Tibial nerve (tissue), 4 donors: ENCODE results near the gene FAM124A. TPM values are rescaled to one million over a fixed set of nuclear protein-coding genes. Genes with fewer than 3 reads are reported as not detected.

Experiments used
- DNase-seq, 2 donors: peaks; one replicate each; pipeline ENCODE4 v3.0.0-alpha.2; 2019; ENCODE audit warnings: low spot score in 2 of 2
- H3K27ac ChIP-seq, 4 donors: fragments of 200-600 bp; sonication (generic) in 3 of 4; one replicate each; pipeline ENCODE4 v1.5.1; 2017 to 2019; ENCODE audit warnings: mild to moderate bottlenecking in 1 of 4
- H3K27me3 ChIP-seq, 2 donors: fragments of 200-600 bp; sonication (generic) in 1 of 2; one replicate each; pipeline versions ENCODE4 v1.5.1 to v1.6.0; 2017 to 2019
- H3K36me3 ChIP-seq, 3 donors: fragments of 200-600 bp; sonication (generic); one replicate each; pipeline ENCODE4 v1.5.1; 2018 to 2019
- H3K4me1 ChIP-seq, 4 donors: fragments of 200-600 bp; sonication (generic) in 3 of 4; one replicate each; pipeline ENCODE4 v1.5.1; 2017 to 2019
- H3K4me3 ChIP-seq, 4 donors: fragments of 200-600 bp; sonication (generic) in 3 of 4; one replicate each; pipeline ENCODE4 v1.5.1; 2017 to 2019; ENCODE audit warnings: mild to moderate bottlenecking in 1 of 4, moderate library complexity in 1 of 4
- H3K9me3 ChIP-seq, 4 donors: fragments of 200-600 bp; sonication (generic) in 3 of 4; one replicate each; pipeline ENCODE4 v1.5.1; 2017 to 2019
- EP300 ChIP-seq, 2 donors: sonication (generic); formaldehyde crosslinking; IDR thresholded peaks; one replicate each; pipeline ENCODE4 v1.6.1; 2017; ENCODE audit warnings: antibody characterized with exemption in 2 of 2, mild to moderate bottlenecking in 1 of 2
- POLR2A ChIP-seq, 2 donors: fragments of 450-650 bp; IDR thresholded peaks; one replicate each; pipeline ENCODE4 v1.6.1; 2017; ENCODE audit warnings: antibody characterized with exemption in 2 of 2, mild to moderate bottlenecking in 2 of 2, moderate library complexity in 2 of 2
- WGBS, 2 donors: methylation state at CpG; one replicate each; pipeline ENCODE4 v1.1.5; 2018; 5-methylcytosine and 5-hydroxymethylcytosine counted together
- total RNA-seq, 4 donors: library from RNA; depleted of rRNA; stranded (reverse); fragments of >200 nt; gene quantifications; one replicate each; pipeline ENCODE4 v1.1.0, GENCODE V29; 2016
- TF ChIP-seq, protein P1 (sequence below), 5 experiments: fragments of 200-600 bp in 3 of 5; fragments of 450-650 bp in 2 of 5; sonication (generic) in 3 of 5; IDR thresholded peaks; one replicate each; pipeline ENCODE4 v1.5.1; 2016 to 2019; ENCODE audit warnings: antibody characterized with exemption in 5 of 5, mild to moderate bottlenecking in 3 of 5, moderate library complexity in 2 of 5

FAM124A gene
- total RNA-seq, 4 donors from 2014 or later, result 12.8 to 30.9 (median 21.8) TPM

DNA sequence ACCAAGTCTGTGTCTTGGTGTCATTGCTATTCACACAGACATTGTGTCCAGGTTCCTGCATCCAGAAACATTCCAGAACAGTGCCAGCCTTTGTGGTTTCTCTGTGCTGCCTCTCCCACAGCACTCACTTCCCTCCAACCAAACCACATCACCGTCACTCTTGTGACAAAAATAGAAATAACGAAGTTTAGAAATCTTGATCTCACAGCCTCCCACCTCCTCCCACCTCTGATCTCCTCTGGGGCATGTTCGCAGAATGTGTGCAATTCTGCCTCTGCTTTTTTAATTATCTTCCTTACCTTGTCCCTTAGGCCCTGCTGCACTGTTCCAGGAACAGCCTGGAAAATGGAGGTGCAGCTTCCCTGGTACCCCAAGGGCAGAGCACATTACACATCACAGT is 108.6 kb downstream of the FAM124A start:
- DNase-seq, result no peak
- Histone ChIP-seq H3K4me1 (no peaks in the 10 kb centered on the region), H3K4me3 (no peak overlapping the region), H3K36me3 (no peaks in the 10 kb centered on the region), H3K27ac (no peak overlapping the region), H3K27me3 (no peaks in the 10 kb centered on the region), H3K9me3 (no peaks in the 10 kb centered on the region)
- TF ChIP-seq, protein P1, sequence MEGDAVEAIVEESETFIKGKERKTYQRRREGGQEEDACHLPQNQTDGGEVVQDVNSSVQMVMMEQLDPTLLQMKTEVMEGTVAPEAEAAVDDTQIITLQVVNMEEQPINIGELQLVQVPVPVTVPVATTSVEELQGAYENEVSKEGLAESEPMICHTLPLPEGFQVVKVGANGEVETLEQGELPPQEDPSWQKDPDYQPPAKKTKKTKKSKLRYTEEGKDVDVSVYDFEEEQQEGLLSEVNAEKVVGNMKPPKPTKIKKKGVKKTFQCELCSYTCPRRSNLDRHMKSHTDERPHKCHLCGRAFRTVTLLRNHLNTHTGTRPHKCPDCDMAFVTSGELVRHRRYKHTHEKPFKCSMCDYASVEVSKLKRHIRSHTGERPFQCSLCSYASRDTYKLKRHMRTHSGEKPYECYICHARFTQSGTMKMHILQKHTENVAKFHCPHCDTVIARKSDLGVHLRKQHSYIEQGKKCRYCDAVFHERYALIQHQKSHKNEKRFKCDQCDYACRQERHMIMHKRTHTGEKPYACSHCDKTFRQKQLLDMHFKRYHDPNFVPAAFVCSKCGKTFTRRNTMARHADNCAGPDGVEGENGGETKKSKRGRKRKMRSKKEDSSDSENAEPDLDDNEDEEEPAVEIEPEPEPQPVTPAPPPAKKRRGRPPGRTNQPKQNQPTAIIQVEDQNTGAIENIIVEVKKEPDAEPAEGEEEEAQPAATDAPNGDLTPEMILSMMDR (IDR thresholded peaks at IDR 0.05), result no peak
- no peak for TF ChIP-seq EP300 (IDR thresholded peaks at IDR 0.05)
- no peak for TF ChIP-seq POLR2A (IDR thresholded peaks at IDR 0.05)
- 55 to 56% methylated on average over 3 of the region's 3 CpGs for WGBS, 2 donors

DNA sequence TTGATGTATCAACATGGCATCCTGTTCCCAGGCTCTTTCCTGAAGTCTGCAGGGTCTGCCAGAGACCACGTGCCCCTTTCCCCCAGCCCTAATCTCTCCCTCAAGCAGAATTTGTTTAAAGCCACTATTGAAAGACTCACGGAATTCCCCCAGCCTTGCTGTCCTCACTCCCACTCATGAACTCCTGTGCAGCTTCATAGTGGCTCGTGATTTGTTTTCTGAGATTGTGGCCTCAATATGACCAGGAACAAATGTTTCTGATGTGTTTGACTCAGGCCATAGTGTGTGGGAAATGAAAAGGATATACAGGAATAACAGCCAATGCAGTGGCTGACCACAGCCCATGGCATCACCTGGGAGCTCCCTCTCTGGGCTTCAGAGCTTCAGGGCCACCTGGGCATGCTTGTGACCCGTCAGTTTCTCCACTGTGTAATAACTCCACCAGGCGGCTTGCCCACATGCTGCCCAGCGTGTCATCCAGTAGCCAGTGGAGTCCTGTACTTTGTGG is 109.2 kb downstream of the FAM124A start:
- H3K27me3 ChIP-seq, result no peaks in the 10 kb centered on the region
- DNase-seq, result no peak
- WGBS, 2 donors, result 61% methylated on average over 6 of the region's 6 CpGs
- TF ChIP-seq POLR2A (IDR thresholded peaks at IDR 0.05) (no peak), EP300 (IDR thresholded peaks at IDR 0.05) (no peak)
- TF ChIP-seq, protein P1 (IDR thresholded peaks at IDR 0.05), result no peak
- H3K9me3 ChIP-seq, result no peaks in the 10 kb centered on the region
- H3K36me3 ChIP-seq, result no peaks in the 10 kb centered on the region
- H3K4me1 ChIP-seq, result no peaks in the 10 kb centered on the region
- H3K4me3 ChIP-seq, result no peak overlapping the region
- H3K27ac ChIP-seq, result no peak overlapping the region

DNA sequence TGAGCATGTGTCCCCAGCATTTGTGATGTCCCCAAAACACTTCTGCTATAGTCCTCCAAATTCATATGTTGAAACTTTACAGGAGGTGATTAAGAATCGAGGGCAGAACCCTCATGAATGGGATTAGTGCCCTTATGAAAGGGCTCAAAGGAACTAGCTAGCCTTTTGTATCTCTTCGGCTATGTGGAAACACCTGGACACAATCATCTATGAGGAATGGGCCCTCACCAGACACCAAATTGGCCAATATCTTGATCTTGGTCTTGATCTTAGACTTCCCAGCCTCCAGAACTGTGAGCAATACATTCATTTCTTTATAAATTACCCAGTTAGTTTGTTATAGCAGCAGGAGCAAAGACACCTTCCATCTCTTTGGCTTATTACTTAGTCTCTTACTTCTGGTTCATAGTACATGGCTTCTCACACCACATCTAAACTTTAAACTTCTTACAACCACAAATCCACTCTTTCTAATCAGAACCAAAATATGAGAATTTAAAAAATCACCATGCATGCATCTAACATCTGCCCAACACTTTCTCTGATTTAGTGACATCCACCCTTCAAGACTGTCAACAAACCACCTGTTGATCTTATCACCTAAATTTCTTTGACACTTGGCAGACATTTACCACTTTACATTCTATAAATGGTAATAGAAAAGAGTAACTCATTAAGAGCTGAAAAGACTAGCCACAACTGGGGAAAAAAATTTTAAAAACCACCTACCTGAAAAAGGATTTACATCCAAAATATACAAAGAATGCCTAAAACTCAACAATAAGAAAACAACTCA is 110.6 kb downstream of the FAM124A start:
- WGBS, 2 donors, result 78 to 84% methylated on average over 2 of the region's 2 CpGs

DNA sequence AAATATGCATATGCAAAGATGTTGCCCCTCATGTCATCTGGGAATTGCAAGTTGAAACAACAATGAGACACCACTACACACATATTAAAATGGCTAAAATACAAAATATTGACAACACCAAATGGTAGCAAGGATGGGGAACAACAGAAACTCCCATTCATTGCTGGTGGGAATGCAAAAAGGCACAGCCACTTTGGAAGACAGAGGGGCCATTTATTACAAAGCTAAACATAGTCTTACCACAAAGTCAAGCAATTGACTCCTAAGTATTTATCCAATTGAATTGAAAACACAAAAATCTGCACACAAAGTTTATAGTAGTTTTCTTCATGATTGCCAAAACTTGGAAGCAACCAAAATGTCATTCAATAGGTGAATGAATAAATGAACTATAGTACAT is 111.2 kb downstream of the FAM124A start:
- Histone ChIP-seq H3K27me3 (no peaks in the 10 kb centered on the region), H3K9me3 (no peaks in the 10 kb centered on the region), H3K4me3 (no peak overlapping the region), H3K4me1 (no peaks in the 10 kb centered on the region), H3K27ac (no peak overlapping the region), H3K36me3 (no peaks in the 10 kb centered on the region)
- TF ChIP-seq POLR2A (IDR thresholded peaks at IDR 0.05) (no peak), EP300 (IDR thresholded peaks at IDR 0.05) (no peak)
- TF ChIP-seq, protein P1 (IDR thresholded peaks at IDR 0.05), result no peak
- no peak for DNase-seq

More for the DNA sequence above, 110.6 kb downstream of the FAM124A start:
- Histone ChIP-seq H3K27me3 (no peaks in the 10 kb centered on the region), H3K27ac (no peak overlapping the region), H3K36me3 (no peaks in the 10 kb centered on the region), H3K4me1 (no peaks in the 10 kb centered on the region), H3K9me3 (no peaks in the 10 kb centered on the region), H3K4me3 (no peak overlapping the region)
- DNase-seq, result no peak
- TF ChIP-seq, protein P1 (IDR thresholded peaks at IDR 0.05), result no peak
- TF ChIP-seq EP300 (IDR thresholded peaks at IDR 0.05), result no peak
- TF ChIP-seq POLR2A (IDR thresholded peaks at IDR 0.05), result no peak

DNA sequence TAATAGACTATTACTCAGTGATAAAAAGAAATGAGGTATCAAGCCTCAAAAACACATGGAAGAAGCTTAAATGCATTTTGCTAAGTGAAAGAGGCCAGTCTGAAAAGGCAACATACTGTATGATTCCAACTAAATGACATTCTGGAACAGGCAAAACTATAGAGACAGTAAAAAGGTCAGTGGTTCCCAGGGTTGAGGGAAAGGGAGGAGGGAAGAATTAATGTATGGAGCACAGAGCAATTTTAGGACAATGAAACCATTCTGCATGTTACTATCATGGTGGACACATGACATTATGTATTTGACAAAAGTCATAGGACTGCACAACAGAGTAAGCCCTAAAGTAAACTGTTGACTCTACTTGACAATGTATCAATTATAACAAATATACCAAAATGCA is 111.6 kb downstream of the FAM124A start:
- Histone ChIP-seq H3K36me3 (no peaks in the 10 kb centered on the region), H3K27me3 (no peaks in the 10 kb centered on the region), H3K27ac (no peak overlapping the region), H3K4me1 (no peaks in the 10 kb centered on the region), H3K4me3 (no peak overlapping the region), H3K9me3 (no peaks in the 10 kb centered on the region)
- TF ChIP-seq, protein P1 (IDR thresholded peaks at IDR 0.05), result no peak
- TF ChIP-seq POLR2A (IDR thresholded peaks at IDR 0.05) (no peak), EP300 (IDR thresholded peaks at IDR 0.05) (no peak)
- DNase-seq, result no peak
